Breast epithelium (tissue), 3 donors: ENCODE data around the gene RNF20.

Experiments
- CTCF ChIP-seq, 3 donors: fragments of 450-650 bp; IDR thresholded peaks; one replicate each; pipeline ENCODE4 v1.5.1; 2016 to 2017; ENCODE audit warnings: antibody characterized with exemption in 3 of 3, mild to moderate bottlenecking in 3 of 3, moderate library complexity in 3 of 3
- POLR2A ChIP-seq: fragments of 450-650 bp; IDR thresholded peaks from one replicate; pipeline ENCODE4 v1.6.1; 2016; ENCODE audit warnings: antibody characterized with exemption, mild to moderate bottlenecking, moderate library complexity
- POLR2AphosphoS5 ChIP-seq, 3 donors: sonication (generic); formaldehyde crosslinking; IDR thresholded peaks; one replicate each; pipeline ENCODE4 v1.6.1; 2017; ENCODE audit warnings: antibody characterized with exemption in 3 of 3

- TF ChIP-seq CTCF (IDR thresholded peaks at IDR 0.05) (no peak), POLR2A (no peak), POLR2AphosphoS5 (IDR thresholded peaks at IDR 0.05) (no peak)
Observed at GRCh38 chr9:101605547-101605946, 71.9 kb downstream of the RNF20 start.
